C4-2B (cell line): Measurements from ENCODE around the gene GAREM2.

Experiments
- H3K27ac ChIP-seq: fragments of 450-650 bp; 2 replicates; pipeline ENCODE4 v1.5.1; 2017
- ZFX ChIP-seq: fragments of 450-650 bp; IDR thresholded peaks from 2 replicates; pipeline ENCODE4 v1.6.1; 2017
- TF ChIP-seq, protein P1 (sequence below): fragments of 450-650 bp; conservative IDR thresholded peaks from 2 replicates; pipeline ENCODE4 v1.5.1; 2017; ENCODE audit warnings: mild to moderate bottlenecking

Gene GAREM2

DNA sequence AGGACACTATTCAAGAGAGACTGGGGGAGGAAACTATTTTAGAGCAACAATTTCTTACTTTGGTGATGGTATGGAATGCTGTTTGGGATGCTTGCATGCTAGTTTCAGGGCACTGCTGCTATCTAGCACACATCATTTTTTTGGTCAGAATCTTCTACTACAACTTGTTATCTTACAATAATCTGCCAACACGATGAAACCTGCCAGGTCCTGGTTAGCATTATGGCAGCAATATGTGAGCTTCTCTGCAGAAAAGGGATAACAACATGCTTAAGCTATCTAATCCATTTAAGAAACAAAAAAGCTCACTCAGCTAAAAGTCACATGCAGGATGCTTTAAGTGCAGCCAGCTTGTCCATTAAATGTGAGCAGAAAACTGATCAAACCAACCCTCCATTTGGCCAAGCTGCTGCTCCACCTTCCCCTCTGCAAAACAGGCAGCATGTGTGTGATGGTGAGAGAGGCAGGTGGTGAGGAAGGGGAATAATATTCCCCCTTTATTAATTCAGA is 30.1 kb downstream of the GAREM2 start:
- no peak overlapping the region for H3K27ac ChIP-seq

DNA sequence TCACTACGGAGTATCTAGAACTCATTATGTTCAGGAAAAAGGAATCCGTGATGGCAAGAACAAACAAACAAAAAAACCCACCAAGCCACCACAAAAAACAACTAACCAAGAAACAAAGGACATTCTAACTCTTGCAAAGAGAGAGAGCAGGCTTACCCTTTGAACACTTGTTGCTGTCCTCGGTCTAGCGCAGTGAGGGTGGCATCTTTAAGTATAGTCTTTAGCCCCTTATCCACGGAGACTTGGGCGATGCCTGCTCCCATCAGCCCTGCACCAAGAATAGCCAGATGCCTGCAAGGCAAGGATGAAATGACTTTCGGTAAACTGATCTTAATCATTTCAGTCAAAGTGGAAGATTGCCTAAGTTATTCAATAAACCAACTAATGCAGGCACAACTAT is 31.0 kb downstream of the GAREM2 start:
- H3K27ac ChIP-seq, result no peak overlapping the region
- TF ChIP-seq, protein P1, sequence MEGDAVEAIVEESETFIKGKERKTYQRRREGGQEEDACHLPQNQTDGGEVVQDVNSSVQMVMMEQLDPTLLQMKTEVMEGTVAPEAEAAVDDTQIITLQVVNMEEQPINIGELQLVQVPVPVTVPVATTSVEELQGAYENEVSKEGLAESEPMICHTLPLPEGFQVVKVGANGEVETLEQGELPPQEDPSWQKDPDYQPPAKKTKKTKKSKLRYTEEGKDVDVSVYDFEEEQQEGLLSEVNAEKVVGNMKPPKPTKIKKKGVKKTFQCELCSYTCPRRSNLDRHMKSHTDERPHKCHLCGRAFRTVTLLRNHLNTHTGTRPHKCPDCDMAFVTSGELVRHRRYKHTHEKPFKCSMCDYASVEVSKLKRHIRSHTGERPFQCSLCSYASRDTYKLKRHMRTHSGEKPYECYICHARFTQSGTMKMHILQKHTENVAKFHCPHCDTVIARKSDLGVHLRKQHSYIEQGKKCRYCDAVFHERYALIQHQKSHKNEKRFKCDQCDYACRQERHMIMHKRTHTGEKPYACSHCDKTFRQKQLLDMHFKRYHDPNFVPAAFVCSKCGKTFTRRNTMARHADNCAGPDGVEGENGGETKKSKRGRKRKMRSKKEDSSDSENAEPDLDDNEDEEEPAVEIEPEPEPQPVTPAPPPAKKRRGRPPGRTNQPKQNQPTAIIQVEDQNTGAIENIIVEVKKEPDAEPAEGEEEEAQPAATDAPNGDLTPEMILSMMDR, result no peak
- TF ChIP-seq ZFX, result no peak

More for the DNA sequence above, 30.1 kb downstream of the GAREM2 start:
- TF ChIP-seq, protein P1, result no peak
- no peak for TF ChIP-seq ZFX

DNA sequence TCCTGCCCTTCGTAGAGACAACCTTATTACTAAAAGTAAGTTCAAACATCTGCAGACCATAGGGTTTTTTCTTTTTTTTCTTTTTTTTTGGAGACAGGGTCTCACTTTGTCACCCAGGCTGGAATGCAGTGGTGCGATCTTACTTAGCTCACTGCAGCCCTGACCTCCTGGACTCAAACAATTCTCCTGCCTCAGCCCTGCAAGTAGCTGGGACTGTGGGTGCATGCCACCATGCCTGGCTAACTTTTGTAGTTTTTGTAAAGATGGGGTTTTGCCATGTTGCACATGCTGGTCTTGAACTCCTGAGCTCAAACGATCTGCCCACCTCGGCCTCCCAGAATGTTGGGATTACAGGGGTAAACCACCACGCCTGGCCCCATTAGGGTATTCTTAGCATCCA is 39.1 kb downstream of the GAREM2 start:
- TF ChIP-seq, protein P1, result no peak
- TF ChIP-seq ZFX, result no peak
- H3K27ac ChIP-seq, result no peak overlapping the region

DNA sequence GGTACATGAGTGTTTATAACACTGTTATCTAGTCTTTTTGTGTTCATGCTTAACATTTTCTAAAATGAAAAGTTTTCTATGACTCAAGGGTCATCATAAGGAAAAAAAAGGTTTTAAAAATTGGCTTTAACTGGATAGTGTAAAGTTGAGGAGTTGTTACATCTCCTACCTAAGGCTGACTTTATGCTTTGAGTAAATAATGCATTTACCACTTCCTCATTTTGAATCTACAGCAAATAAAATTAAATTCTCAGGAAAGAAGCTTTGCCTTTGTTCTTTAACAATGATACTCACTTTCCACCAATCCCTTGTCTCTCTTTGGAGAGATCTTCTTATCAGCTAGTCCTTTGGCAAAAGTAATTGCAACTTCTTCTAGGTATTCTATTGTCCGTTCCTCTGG is 41.9 kb downstream of the GAREM2 start:
- TF ChIP-seq, protein P1, result no peak
- no peak for TF ChIP-seq ZFX

DNA sequence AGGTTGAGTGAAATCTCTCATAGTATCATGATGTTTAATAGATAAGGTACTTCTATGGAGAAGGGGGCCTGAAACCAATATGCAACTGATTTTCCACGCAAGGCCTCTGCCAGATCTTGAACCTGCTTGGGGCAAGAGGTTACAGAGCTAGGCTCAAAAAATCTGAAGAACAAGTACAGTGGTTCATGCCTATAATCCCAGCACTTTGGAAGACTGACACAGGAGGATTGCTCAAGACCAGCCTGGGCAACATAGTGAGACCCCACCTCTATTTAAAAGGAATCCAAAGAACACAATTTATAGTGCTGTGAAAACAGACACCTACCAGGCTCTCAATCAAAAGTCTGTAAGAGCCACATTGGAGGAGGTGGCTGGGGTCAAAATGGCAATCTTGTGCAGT is 42.9 kb downstream of the GAREM2 start:
- no peak for TF ChIP-seq ZFX
- TF ChIP-seq, protein P1, result no peak
- H3K27ac ChIP-seq, result no peak overlapping the region

More for the DNA sequence above, 41.9 kb downstream of the GAREM2 start:
- no peak overlapping the region for H3K27ac ChIP-seq

DNA sequence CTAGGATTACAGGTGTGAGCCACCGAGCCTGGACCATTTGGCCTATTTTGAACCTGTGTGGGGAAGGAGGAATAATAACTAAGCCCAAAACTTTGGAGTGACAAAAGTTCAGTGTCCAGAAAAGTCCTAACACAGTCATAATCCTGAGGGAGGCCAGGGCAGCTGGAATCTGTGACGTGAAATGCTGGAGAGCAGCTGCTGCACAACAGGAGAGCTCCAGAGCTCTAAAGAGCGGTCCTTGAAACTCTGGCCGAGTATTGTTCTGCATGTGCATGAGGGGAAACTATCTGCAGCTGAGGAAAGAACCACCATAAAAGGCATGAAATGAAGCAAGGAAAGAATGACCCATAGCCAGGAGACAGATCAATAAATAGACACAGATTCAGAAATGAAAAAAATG is 43.7 kb downstream of the GAREM2 start:
- no peak overlapping the region for H3K27ac ChIP-seq
- TF ChIP-seq, protein P1, result no peak
- TF ChIP-seq ZFX, result no peak

DNA sequence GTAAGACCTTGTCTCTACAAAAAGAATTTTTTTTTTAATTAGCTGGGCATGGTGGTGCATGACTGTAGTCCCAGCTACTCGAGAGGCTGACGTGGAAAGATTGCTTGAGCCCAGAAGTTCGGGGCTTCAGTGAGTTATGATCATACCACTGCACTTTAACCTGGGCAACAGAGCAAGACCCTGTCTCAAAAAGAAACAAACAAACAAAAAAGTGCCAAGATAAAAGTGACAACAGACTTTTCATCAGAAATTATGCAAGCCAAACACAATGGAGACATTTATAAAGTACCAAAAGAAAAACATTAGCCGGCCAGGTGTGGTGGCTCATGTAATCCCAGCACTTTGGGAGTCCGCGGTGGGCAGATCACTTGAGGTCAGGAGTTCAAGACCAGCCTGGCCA is 44.8 kb downstream of the GAREM2 start:
- H3K27ac ChIP-seq, result no peak overlapping the region
- TF ChIP-seq, protein P1, result no peak
- TF ChIP-seq ZFX, result no peak
